Naive thymus-derived CD4-positive, alpha-beta T cell (primary cell): ENCODE data around the gene JUP. TPM values are rescaled to one million over a fixed set of nuclear protein-coding genes. Genes with fewer than 3 reads are reported as not detected.

ENCODE experiments used
- ATAC-seq: fragments of 150-1000 bp; cut with Tn5 transposase; 2 replicates; pipeline ENCODE4 v1.10.0; 2021; ENCODE audit warnings: mild to moderate bottlenecking, moderate library complexity
- CTCF ChIA-PET: fragments of 350-600 bp; sonication (Branson Sonifier 250); formaldehyde crosslinking; loops from one replicate; lab custom pipeline; 2021; ENCODE audit warnings: antibody characterized with exemption; lab: Charles Lee
- POLR2A ChIA-PET: fragments of 350-600 bp; sonication (Branson Sonifier 250); formaldehyde crosslinking; loops from one replicate; lab custom pipeline; 2021; ENCODE audit warnings: antibody characterized with exemption, inconsistent platforms; lab: Charles Lee
- DNase-seq, 9 donors: peaks; one replicate each; pipeline versions ENCODE4 v3.0.0 to v3.0.0-alpha.2; 2020 to 2022; ENCODE audit warnings: mixed read lengths in 1 of 9
- H3K27ac ChIP-seq: one replicate; pipeline ENCODE4 v1.7.0; 2013; ENCODE audit warnings: mild to moderate bottlenecking, low read depth, low read length, moderate library complexity
- H3K27me3 ChIP-seq, 2 donors: one replicate each; pipeline ENCODE4 v1.7.0; 2013; ENCODE audit warnings: low read length in 2 of 2, mild to moderate bottlenecking in 2 of 2, moderate library complexity in 2 of 2; ENCODE audit not compliant: control insufficient read depth in 2 of 2, insufficient read depth in 2 of 2
- H3K36me3 ChIP-seq, 3 experiments: 1 replicate in 2 of 3; 2 replicates in 1 of 3; pipeline ENCODE4 v1.7.0; 2013; ENCODE audit warnings: low read length in 3 of 3, mild to moderate bottlenecking in 3 of 3, moderate library complexity in 1 of 3; ENCODE audit not compliant: insufficient read depth in 3 of 3, control insufficient read depth in 2 of 3
- H3K4me1 ChIP-seq, 2 donors: one replicate each; pipeline ENCODE4 v1.7.0; 2013; ENCODE audit warnings: low read length in 2 of 2, mild to moderate bottlenecking in 2 of 2, moderate library complexity in 1 of 2; ENCODE audit not compliant: control insufficient read depth in 2 of 2, insufficient read depth in 2 of 2
- H3K4me3 ChIP-seq: 2 replicates; pipeline ENCODE4 v1.7.0; 2013; ENCODE audit warnings: mild to moderate bottlenecking, low read length
- H3K9me3 ChIP-seq, 3 experiments: 1 replicate in 2 of 3; 2 replicates in 1 of 3; pipeline ENCODE4 v1.7.0; 2013; ENCODE audit warnings: low read length in 3 of 3; ENCODE audit not compliant: control insufficient read depth in 2 of 3
- H3K27ac Mint-ChIP-seq, 9 donors: one replicate each; pipeline ENCODE4 v1.8.0; 2020 to 2022; ENCODE audit warnings: mixed read lengths in 9 of 9, mild to moderate bottlenecking in 8 of 9, moderate library complexity in 5 of 9, inconsistent platforms in 2 of 9
- H3K27me3 Mint-ChIP-seq, 5 donors: one replicate each; pipeline ENCODE4 v1.8.0; 2021 to 2022; ENCODE audit warnings: mixed read lengths in 5 of 5, mild to moderate bottlenecking in 1 of 5
- H3K36me3 Mint-ChIP-seq, 5 donors: one replicate each; pipeline ENCODE4 v1.8.0; 2020 to 2022; ENCODE audit warnings: mixed read lengths in 5 of 5, mild to moderate bottlenecking in 3 of 5, inconsistent platforms in 1 of 5
- H3K4me1 Mint-ChIP-seq, 7 donors: one replicate each; pipeline ENCODE4 v1.8.0; 2020 to 2022; ENCODE audit warnings: mixed read lengths in 7 of 7, mild to moderate bottlenecking in 3 of 7, inconsistent platforms in 1 of 7
- H3K4me3 Mint-ChIP-seq, 10 donors: one replicate each; pipeline ENCODE4 v1.8.0; 2020 to 2022; ENCODE audit warnings: mild to moderate bottlenecking in 10 of 10, mixed read lengths in 10 of 10, moderate library complexity in 6 of 10, inconsistent platforms in 2 of 10
- H3K9me3 Mint-ChIP-seq, 11 donors: one replicate each; pipeline ENCODE4 v1.8.0; 2020 to 2022; ENCODE audit warnings: mixed read lengths in 11 of 11, mild to moderate bottlenecking in 4 of 11, inconsistent platforms in 1 of 11, moderate library complexity in 1 of 11
- intact Hi-C, 2 donors: fragments of 100-400 bp; cut with micrococcal nuclease; formaldehyde crosslinking; loops; one replicate each; pipeline ENCODE4 v1.15.1; 2023
- polyA plus RNA-seq, 2 donors: library from polyadenylated mRNA; unstranded; fragments of 300-500 nt; fragmentation: Illumina TruSeq; gene quantifications; one replicate each; pipeline ENCODE4 v1.2.3, GENCODE V29; 2021
- total RNA-seq, 6 experiments: library from RNA in 5 of 6; stranded (reverse) in 5 of 6; gene quantifications; 1 replicate in 5 of 6; 2 replicates in 1 of 6; pipeline ENCODE4 v1.2.3 and lab custom pipeline; 2021 to 2026

The JUP gene
- total and polyA plus RNA-seq, 7 experiments from 2014 or later: 0.19 to 8.2 (median 0.49) TPM

DNA sequence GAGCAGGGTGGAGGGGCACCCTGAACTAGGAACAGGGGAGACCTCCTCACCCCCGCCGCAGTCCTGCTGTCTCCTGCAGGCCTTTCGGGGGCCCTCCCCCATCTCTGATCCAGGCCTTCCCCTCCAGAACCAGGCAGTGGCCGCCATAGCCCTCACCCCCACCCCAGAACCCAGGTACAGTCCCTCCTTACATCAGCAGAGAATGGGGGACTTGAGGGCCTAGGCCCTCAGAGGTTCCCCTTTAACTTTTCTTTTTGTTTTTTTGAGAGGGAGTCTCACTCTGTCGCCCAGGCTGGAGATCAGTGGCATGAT is 47.8 kb downstream of the JUP start:
- Mint-ChIP-seq H3K27ac (no peak overlapping the region), H3K4me1 (peaks cover 3 to 12% (median 5%) of the 10 kb centered on the region in 7 donors), H3K4me3 (no peak overlapping the region), H3K9me3 (no peaks in the 10 kb centered on the region), H3K36me3 (peaks cover 0 to 4% (median 0%) of the 10 kb centered on the region in 5 donors), H3K27me3 (peaks cover 28 to 34% (median 32%) of the 10 kb centered on the region in 5 donors)
- DNase-seq (no peak), ATAC-seq (no peak)
- intact Hi-C loops: loop anchor here (1.0 to 10.0 kb wide), 7 partner anchors 43 to 229 kb away; partner anchors contain the start of genes CNP (in 2 of the 2), JUP (in 1 of the 2), KLHL11 (in 1 of the 2) and P3H4 (in 1 of the 2)
- Histone ChIP-seq H3K4me1 (peaks cover 0 to 13% of the 10 kb centered on the region in 2 donors), H3K4me3 (no peak overlapping the region), H3K9me3 (no peaks in the 10 kb centered on the region), H3K27ac (no peak overlapping the region), H3K36me3 (no peaks in the 10 kb centered on the region), H3K27me3 (peaks cover 3 to 7% of the 10 kb centered on the region in 2 donors)
- ChIA-PET POLR2A (no interaction called here), CTCF (no interaction called here)

DNA sequence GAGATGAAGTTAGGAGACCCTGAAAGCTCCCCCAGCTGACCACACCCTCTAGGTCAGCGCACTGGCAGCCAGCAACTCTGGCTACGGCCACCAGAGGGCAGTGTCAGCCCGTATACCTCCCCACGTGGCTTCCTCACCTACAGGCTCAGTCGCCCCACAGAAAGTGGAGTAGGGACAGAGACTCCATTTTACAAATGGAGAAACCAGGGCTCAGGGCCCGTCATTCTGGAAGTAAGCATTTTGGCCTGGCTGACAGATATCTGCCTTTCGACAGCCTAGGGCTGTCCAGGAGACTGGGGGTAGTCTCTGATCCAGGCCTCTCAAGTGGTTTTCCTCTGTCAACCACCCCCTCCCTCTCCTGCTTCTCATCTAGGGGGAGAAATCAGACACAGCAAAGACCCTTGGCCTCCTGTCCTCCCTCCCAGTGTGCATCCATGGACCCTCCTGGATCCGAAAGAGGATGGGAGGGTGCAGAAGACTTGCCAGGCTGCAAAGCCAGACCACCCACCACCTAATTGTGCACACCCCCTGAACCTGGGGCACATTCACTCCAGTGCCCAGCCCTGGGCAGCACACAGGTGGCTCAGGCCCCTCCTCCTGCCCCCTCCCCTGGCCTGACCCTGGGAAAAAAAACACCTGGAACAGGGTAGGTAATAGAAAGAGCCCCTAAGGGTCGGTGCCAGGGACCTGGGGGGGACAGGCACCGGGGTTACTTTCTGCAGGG is 48.3 kb downstream of the JUP start:
- Histone ChIP-seq H3K4me3 (no peak overlapping the region), H3K4me1 (peaks cover 0 to 13% of the 10 kb centered on the region in 2 donors), H3K36me3 (no peaks in the 10 kb centered on the region), H3K9me3 (no peaks in the 10 kb centered on the region), H3K27me3 (peaks cover 3 to 7% of the 10 kb centered on the region in 2 donors), H3K27ac (no peak overlapping the region)
- H3K27ac Mint-ChIP-seq: peak overlapping the region in 1 of 9 donors; percentile 39
- intact Hi-C loops: loop anchor here (1.0 to 10.0 kb wide), 7 partner anchors 43 to 229 kb away; partner anchors contain the start of genes CNP (in 2 of the 2), JUP (in 1 of the 2), KLHL11 (in 1 of the 2) and P3H4 (in 1 of the 2)
- no peaks in the 10 kb centered on the region for H3K9me3 Mint-ChIP-seq
- ChIA-PET CTCF (interaction anchor here (0.9 to 2.8 kb wide), 7 partner anchors 50 to 77 kb away, joined by 3 to 17 read pairs (median 5); partner anchors contain the start of gene P3H4), POLR2A (no interaction called here)
- no peak overlapping the region for H3K4me3 Mint-ChIP-seq
- H3K36me3 Mint-ChIP-seq: peaks cover 0 to 4% (median 0%) of the 10 kb centered on the region in 5 donors
- DNase-seq: peak; percentile 61 to 83 (median 74)
- H3K4me1 Mint-ChIP-seq: peaks cover 4 to 12% (median 7%) of the 10 kb centered on the region in 7 donors
- peak; percentile 97 for ATAC-seq
- H3K27me3 Mint-ChIP-seq: peaks cover 31 to 38% (median 37%) of the 10 kb centered on the region in 5 donors

DNA sequence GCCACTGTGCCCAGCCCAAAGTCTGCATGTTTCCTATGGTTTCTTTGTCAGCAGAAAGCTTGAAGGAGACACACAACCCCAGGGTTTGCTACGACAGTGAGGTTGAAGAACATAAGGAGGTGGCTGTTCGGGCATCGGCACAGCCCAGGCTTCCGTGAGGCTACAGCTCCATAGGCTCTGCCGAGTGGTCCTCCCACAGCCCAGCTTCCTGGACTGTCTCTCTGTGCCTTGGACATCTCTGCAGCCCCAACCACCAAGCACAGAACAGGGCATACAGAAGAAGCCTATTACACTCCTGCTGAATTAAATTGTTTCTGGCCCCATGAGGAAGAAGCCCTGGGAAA is 48.9 kb downstream of the JUP start:
- peak in 1 of 9 donors; percentile 4 for DNase-seq
- intact Hi-C loops: loop anchor here (1.0 to 10.0 kb wide), 7 partner anchors 44 to 230 kb away; partner anchors contain the start of genes CNP (in 2 of the 2), JUP (in 1 of the 2), KLHL11 (in 1 of the 2) and P3H4 (in 1 of the 2)
- no peaks in the 10 kb centered on the region for H3K9me3 Mint-ChIP-seq
- Histone ChIP-seq H3K27ac (no peak overlapping the region), H3K27me3 (peaks cover 3 to 7% of the 10 kb centered on the region in 2 donors), H3K36me3 (no peaks in the 10 kb centered on the region), H3K9me3 (no peaks in the 10 kb centered on the region), H3K4me3 (no peak overlapping the region), H3K4me1 (peaks cover 0 to 13% of the 10 kb centered on the region in 2 donors)
- peak; percentile 2 for ATAC-seq
- H3K27ac Mint-ChIP-seq: peak overlapping the region in 2 of 9 donors; percentile 39 to 51
- H3K4me1 Mint-ChIP-seq: peaks cover 4 to 12% (median 7%) of the 10 kb centered on the region in 7 donors
- H3K27me3 Mint-ChIP-seq: peaks cover 34 to 44% (median 40%) of the 10 kb centered on the region in 5 donors
- peaks cover 0 to 4% (median 0%) of the 10 kb centered on the region in 5 donors for H3K36me3 Mint-ChIP-seq
- H3K4me3 Mint-ChIP-seq: peak overlapping the region in 1 of 10 donors; percentile 19
- ChIA-PET POLR2A (interaction anchor here (0.5 kb wide), 1 partner anchor 1434 kb away, joined by 3 read pairs; no protein-coding TSS in a partner anchor), CTCF (interaction anchor here (0.6 to 2.8 kb wide), 8 partner anchors 51 to 1127 kb away, joined by 3 to 17 read pairs (median 5); partner anchors contain the start of gene P3H4)

DNA sequence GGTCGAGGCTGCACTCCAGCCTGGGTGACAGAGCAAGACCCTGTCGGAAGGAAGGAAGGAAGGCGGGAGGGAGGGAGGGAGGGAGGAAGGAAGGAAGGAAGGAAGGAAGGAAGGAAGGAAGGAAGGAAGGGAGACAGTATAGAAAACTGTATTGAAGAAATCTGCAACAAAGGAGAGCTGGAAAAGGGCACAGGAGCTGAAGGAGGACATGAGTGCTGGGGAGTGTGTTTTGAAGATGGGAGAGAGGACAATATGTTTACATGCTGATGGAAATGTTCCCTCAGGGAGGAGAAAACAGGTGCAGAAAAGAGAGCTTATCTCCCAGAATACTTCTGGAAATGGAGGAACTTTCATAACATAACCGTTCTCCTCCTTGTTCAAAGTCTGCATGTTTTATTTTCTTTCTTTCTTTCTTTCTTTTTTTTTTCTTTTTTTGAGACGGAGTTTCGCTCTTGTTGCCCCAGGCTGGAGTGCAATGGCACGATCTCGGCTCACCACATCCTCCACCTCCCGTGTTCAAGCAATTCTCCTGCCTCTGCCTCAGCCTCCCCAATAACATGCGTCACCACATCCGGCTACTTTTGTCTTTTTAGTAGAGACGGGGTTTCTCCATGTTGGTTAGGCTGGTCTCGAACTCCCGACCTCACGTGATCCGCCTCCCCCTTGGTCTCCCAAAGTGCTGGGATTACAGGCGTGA is 49.4 kb downstream of the JUP start:
- Mint-ChIP-seq H3K9me3 (no peaks in the 10 kb centered on the region), H3K36me3 (peaks cover 0 to 4% (median 0%) of the 10 kb centered on the region in 5 donors), H3K27ac (peak overlapping the region in 2 of 9 donors; percentile 4 to 51), H3K4me3 (peak overlapping the region in 3 of 10 donors; percentile 19 to 39 (median 24)), H3K4me1 (peaks cover 4 to 12% (median 8%) of the 10 kb centered on the region in 7 donors), H3K27me3 (peaks cover 39 to 49% (median 45%) of the 10 kb centered on the region in 5 donors)
- no peaks in the 10 kb centered on the region for H3K9me3 ChIP-seq
- DNase-seq (peak in 2 of 9 donors; percentile 17 to 18), ATAC-seq (no peak)
- peaks cover 0 to 13% of the 10 kb centered on the region in 2 donors for H3K4me1 ChIP-seq
- ChIA-PET POLR2A (interaction anchor here (0.5 kb wide), 1 partner anchor 1435 kb away, joined by 3 read pairs; no protein-coding TSS in a partner anchor), CTCF (interaction anchor here (0.6 to 2.8 kb wide), 9 partner anchors 50 to 1128 kb away, joined by 3 to 17 read pairs (median 5); partner anchors contain the start of genes JUP and P3H4)
- H3K27ac ChIP-seq: no peak overlapping the region
- H3K36me3 ChIP-seq: no peaks in the 10 kb centered on the region
- H3K27me3 ChIP-seq: peaks cover 3 to 10% of the 10 kb centered on the region in 2 donors
- H3K4me3 ChIP-seq: no peak overlapping the region
- intact Hi-C loops: loop anchor here (5.0 to 10.0 kb wide), 2 partner anchors 128 to 230 kb away; partner anchors contain the start of genes CNP (in 2 of the 2) and KLHL11 (in 1 of the 2)

DNA sequence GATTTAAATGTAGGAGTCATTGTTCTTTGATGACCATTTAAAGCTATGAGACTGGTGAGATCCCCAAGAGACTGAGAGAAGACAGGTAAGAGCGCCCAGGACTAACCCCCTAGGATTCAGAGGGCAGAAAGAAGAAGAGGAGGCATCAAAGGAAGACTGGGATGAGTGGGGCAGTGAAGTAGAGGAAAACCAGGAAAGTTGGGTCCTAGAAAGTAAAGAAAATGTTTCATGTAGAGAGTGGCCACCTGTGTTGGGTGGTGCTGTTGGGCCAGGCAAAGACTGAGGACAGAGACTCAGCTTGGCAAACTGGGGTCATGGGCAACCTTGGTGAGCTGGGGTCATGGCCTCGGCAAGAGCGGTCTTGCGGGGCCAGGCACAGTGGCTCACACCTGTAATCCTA is 50.8 kb downstream of the JUP start:
- Histone ChIP-seq H3K27ac (no peak overlapping the region), H3K27me3 (peaks cover 3 to 10% of the 10 kb centered on the region in 2 donors), H3K36me3 (no peaks in the 10 kb centered on the region), H3K4me3 (no peak overlapping the region), H3K4me1 (peaks cover 0 to 13% of the 10 kb centered on the region in 2 donors), H3K9me3 (no peaks in the 10 kb centered on the region)
- peaks cover 0 to 4% (median 0%) of the 10 kb centered on the region in 5 donors for H3K36me3 Mint-ChIP-seq
- peak overlapping the region in 1 of 9 donors; percentile 32 for H3K27ac Mint-ChIP-seq
- no peak overlapping the region for H3K4me3 Mint-ChIP-seq
- H3K27me3 Mint-ChIP-seq: peaks cover 52 to 63% (median 57%) of the 10 kb centered on the region in 5 donors
- intact Hi-C loops: loop anchor here (5.0 to 10.0 kb wide), 2 partner anchors 129 to 232 kb away; partner anchors contain the start of genes CNP (in 2 of the 2) and KLHL11 (in 1 of the 2)
- DNase-seq (no peak), ATAC-seq (no peak)
- POLR2A ChIA-PET: no interaction called here
- CTCF ChIA-PET: interaction anchor here (2.8 kb wide), 1 partner anchor 66 kb away, joined by 17 read pairs; no protein-coding TSS in a partner anchor
- no peaks in the 10 kb centered on the region for H3K9me3 Mint-ChIP-seq
- peaks cover 5 to 12% (median 8%) of the 10 kb centered on the region in 7 donors for H3K4me1 Mint-ChIP-seq

DNA sequence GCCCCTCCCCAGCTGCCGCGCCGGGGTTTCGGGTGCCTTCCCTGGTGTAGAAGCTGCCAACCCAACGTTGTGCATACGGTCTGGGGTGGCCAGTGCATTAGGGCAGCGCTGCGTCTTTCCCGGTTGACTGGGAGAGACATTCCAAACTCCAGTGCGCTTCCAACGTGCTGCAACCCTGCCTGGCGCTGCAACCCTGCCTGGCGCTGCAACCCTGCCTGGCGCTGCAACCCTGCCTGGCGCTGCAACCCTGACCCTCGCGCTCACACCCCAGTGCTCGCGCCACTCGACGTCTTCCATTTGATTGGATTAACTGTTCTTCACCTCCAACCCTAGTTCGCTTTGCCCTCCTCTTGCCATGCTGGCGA is 51.6 kb downstream of the JUP start:
- no peaks in the 10 kb centered on the region for H3K36me3 ChIP-seq
- Mint-ChIP-seq H3K27ac (peak overlapping the region in 1 of 9 donors; percentile 59), H3K4me1 (peaks cover 5 to 12% (median 8%) of the 10 kb centered on the region in 7 donors), H3K4me3 (peak overlapping the region in 8 of 10 donors; percentile 23 to 73 (median 46)), H3K27me3 (peaks cover 52 to 71% (median 57%) of the 10 kb centered on the region in 5 donors), H3K36me3 (peaks cover 0 to 4% (median 0%) of the 10 kb centered on the region in 5 donors), H3K9me3 (no peaks in the 10 kb centered on the region)
- peaks cover 0 to 13% of the 10 kb centered on the region in 2 donors for H3K4me1 ChIP-seq
- no peak overlapping the region for H3K4me3 ChIP-seq
- H3K27ac ChIP-seq: no peak overlapping the region
- ChIA-PET CTCF (interaction anchor here (0.6 kb wide), 1 partner anchor 10 kb away, joined by 3 read pairs; no protein-coding TSS in a partner anchor), POLR2A (no interaction called here)
- intact Hi-C loops: loop anchor here (5.0 to 10.0 kb wide), 2 partner anchors 130 to 232 kb away; partner anchors contain the start of genes CNP (in 2 of the 2) and KLHL11 (in 1 of the 2)
- peaks cover 3 to 10% of the 10 kb centered on the region in 2 donors for H3K27me3 ChIP-seq
- no peaks in the 10 kb centered on the region for H3K9me3 ChIP-seq
- ATAC-seq: no peak
- no peak for DNase-seq
